ENCODE results near the gene TBC1D22B.

TBC1D22B gene

DNA sequence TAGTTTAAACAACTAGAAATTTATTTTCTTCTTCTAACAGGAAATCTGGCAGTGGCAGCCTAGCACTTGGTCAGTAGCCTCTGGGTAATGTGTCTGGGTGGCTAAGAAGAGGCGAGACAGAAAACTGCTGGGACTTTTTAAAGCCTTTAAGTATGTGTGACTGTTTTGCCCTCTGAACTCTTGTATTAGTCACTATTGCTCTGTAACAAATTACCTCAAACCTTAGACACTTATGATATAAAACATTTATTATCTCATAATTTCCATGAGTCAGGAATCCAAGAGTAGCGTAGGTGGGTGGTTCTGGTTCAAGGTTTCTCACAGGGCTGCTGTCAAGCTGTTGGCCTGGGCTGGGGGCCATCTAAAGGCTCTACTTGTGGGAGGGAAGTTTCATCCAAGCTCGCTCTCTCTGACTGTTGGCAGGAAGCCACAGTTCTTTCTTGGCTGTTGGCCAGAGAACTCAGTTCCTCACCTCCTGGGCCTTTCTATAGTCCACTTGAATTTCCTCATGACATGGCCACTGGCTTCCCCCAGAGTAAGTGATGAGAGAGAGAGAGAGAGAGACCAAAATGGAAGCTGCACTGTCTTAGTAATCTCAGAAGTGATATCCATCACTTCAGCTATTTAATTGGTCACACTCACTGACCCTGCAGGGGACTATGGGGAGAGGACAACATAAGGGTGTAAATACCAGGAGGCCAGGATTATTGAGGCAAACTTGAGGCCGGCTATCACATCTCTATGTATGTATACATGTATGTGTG, 17.4 kb upstream of the TBC1D22B start:
- peak; percentile 40 for DNase-seq

DNA sequence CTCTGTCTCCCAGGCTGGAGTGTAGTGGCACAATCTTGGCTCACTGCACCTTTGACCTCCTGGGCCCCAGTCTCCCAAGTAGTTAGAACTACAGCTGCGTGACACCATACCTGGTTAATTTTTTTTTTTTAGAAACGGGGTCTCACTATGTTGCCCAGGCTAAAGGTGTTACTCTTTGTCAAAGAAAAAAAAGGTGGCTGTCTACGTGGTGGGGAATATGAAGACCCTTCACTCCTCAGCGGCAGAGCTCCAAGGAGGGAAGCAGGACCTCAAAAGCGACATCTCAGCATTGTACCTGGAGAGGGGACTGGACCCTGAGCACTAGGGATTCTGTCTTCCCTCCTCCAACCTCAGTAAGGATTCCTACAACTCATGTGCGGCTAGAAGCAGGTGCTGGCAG, 16.4 kb upstream of the TBC1D22B start:
- no peak for DNase-seq

GRCh38 chr6:37241775-37242428, 15.7 kb upstream of the TBC1D22B start:
- DNase-seq: no peak

DNA sequence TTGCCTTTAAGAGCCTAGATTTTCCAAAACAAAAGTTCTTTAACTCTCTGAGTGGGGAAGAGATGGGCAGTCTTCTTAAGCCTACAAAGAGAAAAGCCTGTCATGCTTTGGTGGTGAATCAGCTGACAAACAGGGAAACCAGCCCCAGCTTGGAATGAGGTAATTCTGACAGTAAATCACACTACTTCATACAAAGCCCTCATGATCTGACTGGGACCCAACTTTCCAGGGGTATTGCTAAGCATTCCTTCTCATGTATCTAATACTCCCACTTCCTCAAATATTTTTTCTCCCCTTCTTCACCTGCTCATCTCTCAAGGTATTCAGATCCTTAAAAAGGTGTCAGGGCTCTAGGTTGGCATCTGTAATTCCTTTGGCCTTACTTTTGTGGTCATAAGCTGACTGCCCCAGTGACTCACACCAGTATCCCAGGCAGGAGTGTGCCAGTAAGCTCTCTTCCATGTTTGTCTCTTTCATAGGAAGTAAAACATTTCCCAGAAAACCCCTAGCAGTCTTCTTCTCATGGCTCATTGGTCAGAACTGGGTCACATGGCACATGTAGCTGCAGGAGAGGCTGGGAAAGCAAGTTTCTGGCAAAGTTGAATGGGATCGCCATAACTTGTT, 15.0 kb upstream of the TBC1D22B start:
- DNase-seq: no peak

DNA sequence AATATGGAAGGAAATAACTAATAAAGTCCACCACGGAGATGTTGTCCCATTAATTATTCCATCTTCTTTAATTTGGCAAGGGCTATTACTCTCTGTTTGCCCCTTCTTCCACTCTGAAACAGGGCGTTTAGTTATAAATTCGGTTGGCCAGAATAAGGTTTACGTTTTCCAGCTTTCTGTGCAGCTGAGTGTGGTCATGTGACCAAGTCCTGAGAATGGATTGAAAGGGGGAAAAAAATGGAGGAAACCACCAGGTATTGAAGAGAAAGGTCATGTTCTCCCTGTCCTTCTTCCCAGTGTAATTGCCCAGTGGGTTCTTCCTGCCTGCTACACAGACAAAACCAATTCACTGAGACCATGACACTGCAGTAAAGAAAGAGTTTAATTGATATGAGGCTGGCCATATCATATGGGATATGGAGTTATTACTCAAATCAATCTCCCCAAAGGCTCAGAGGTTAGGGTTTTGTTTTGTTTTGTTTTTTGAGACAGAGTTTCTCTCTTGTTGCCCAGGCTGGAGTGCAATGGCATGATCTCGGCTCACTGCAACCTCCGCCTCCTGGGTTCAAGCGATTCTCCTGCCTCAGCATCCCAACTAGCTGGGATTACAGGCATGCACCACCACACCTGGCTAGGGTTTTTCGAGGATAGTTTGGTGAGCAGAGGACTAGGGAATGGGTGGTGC, 14.3 kb upstream of the TBC1D22B start:
- no peak for DNase-seq

DNA sequence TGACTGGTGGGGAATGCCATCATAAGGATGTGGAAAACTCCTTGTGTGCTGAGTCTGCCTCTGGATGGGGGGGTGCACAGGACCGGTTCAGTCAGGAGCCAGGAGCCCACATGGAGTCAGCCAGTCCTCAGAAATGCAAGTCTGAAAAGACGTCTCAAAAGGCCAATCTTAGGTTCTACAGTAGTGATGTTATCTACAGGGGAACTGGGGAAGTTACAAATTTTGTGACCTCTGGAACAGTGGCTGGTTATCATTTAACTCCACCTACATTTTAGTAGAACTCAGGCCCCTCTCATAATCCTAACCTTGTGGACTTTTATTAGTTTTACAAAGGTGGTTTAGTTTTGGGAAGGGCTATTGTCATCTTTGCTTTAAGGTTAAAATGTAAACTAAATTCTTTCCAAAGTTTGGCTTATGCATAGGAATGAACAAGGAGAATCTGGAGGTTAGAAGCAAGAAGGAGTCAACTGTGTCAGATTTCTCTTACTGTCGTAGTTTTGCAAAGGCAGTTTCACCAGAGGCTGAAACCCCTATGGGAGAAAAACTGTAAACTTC, 13.7 kb upstream of the TBC1D22B start:
- no peak for DNase-seq

GRCh38 chr6:37244430-37245310, 12.9 kb upstream of the TBC1D22B start:
- peak; percentile 49 for DNase-seq

- no peak for DNase-seq
These were observed 6.3 kb upstream of the TBC1D22B start for GRCh38 chr6:37251211-37251780.

DNA sequence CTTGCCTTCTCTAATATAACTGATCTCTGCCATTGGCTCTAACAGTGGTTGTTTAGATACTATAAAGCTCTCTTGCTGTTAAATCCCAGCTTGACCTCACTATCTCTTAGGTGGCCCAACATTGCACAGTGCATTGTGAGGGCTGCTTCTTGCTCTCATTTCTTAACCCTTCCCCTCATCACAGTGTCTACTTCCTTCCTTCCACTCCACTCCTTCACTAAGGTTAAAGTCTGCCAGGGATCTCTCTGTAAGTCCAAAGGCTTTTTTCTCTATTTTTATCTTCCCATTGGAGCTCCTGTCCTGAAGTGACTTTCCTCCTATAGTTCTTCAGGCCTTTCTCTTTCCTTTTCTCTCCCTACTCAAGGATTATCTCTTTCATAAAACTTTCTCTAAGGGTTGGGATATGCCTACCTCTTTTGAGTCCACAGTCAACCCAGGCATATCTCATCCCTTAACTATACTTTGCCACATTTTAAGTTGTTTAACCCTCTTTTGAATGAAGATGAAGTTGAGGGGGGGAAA, 4.0 kb upstream of the TBC1D22B start:
- no peak for DNase-seq

GRCh38 chr6:37254881-37255280, 2.7 kb upstream of the TBC1D22B start:
- DNase-seq: no peak

GRCh38 chr6:37256692-37257319, 766 bp upstream of the TBC1D22B start:
- DNase-seq: no peak

- DNase-seq: no peak
These were observed 295 bp upstream of the TBC1D22B start for GRCh38 chr6:37257320-37257633.

- no peak for DNase-seq
These were observed 983 bp downstream of the TBC1D22B start for GRCh38 chr6:37258405-37259105.

DNA sequence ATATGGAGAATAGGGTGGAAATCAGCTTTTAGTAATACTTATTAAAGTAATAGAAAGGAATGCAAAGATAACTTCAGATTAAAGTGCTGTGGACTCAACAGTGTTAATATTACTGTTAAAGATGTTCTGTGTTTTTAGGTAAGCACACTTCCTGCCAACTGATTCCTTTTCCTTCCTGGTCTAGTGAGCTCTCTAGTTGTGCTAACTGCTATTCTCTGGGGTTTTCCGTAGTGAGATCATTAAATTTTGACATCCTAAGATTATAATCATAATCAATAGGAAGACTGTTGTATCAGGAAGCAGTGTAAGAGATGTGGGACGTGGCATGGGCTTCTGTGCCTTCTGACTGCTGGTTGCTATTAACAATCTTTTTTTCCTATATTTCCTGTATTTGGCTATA, 1.6 kb downstream of the TBC1D22B start:
- no peak for DNase-seq

- no peak for DNase-seq
These were observed 2.5 kb downstream of the TBC1D22B start for GRCh38 chr6:37260040-37260439.

DNA sequence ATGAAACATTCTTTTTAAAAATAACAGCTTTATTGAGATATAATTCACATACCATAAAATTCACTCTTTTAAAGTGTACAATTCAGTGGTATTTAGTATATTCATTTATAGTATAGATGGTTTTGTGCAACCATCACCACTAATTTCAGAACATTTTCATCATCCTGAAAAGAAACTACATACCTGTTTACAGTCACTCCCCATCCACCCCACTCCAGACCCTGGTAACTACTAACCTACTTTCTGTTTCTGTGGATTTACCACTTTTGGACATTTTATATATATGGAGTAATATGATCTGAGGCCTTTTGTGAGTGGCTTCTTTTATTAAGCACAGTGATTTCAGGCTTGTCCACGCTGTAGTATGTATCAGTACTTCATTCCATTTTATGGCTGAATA, 2.9 kb downstream of the TBC1D22B start:
- DNase-seq: no peak

GRCh38 chr6:37261198-37261597, 3.6 kb downstream of the TBC1D22B start:
- DNase-seq: no peak

- DNase-seq: no peak
These were observed 5.0 kb downstream of the TBC1D22B start for GRCh38 chr6:37262446-37263026.

- no peak for DNase-seq
These were observed 7.4 kb downstream of the TBC1D22B start for GRCh38 chr6:37265001-37265400.

DNA sequence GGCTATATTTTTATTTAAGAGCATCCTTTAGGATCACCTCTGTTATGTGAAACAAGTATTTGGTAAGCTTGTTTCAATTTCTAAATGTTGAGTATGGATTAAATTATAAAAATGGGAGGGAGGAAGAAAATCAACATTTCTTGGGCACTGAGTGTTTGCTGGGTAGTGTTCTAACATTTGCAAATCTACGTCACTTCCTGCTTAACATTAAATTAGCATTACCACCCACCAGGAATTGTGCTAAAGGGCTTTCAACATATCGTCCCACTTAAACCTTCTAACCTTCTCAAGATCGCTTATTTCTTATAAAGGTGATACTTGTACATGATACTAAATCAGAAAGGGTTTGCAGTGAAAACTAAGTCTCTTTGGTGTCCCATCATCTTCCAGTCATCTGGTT, 8.3 kb downstream of the TBC1D22B start:
- no peak for DNase-seq
